HG03571 (cell line): ENCODE measurements around the gene FHDC1.

ENCODE experiments used
- ATAC-seq: cut with Tn5 transposase; IDR thresholded peaks from one replicate; pipeline ENCODE4 v1.9.1; 2021; ENCODE audit not compliant: unreplicated experiment

FHDC1 gene

GRCh38 chr4:153002110-153002509 lies 66.0 kb downstream of the FHDC1 start:
- ATAC-seq: no peak

GRCh38 chr4:153004081-153004850 lies 68.1 kb downstream of the FHDC1 start:
- ATAC-seq: no peak

- ATAC-seq: no peak
Measured at GRCh38 chr4:153005899-153006381, 69.8 kb downstream of the FHDC1 start.

DNA sequence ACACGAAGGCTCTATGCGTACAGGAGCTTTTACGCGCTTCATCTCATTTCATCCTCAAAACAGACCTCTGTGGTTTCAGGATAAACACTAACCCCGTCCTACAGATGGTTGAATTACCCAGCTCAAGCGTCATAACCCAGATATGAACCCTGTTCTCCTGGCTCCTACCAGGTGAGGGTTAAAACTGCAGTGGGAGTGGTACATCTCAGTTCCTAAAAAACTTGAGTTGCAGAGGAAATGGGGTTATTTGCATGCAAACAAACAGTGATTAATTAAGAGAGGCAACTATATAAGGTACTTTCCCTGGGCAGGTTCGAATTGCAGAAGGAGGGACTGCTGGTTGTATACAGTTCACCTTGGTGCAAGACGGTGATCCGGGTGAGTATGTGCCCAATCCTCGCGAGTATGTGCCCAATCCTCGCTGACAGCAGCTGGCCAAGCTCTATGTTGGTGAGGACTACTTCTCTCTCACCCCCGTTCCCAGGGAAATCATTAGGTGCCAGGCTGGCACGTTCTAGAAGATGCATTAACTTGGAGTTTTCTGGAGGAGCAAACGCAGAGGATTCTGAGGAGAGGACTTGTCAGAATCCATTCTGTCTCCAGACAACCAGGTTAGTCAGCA lies 72.6 kb downstream of the FHDC1 start:
- ATAC-seq: peak; percentile 73

DNA sequence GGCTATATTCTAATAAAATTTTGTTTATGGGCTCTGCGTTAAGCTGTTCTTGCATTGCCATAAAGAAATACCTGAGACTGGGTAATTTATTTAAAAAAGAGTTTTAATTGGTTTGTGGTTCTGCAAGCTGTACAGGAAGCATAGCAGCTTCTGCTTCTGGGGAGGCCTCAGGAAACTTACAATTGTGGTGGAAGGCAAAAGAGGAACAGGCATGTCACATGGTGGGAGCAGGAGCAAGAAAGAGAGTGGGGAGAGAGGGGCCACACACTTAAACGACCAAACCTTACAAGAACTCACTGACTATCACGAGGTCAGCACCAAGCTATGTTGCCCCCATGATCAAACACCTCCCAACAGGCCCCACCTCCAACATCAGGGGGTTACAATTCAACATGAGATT lies 74.0 kb downstream of the FHDC1 start:
- no peak for ATAC-seq

- ATAC-seq: no peak
Measured at GRCh38 chr4:153013202-153013977, 77.3 kb downstream of the FHDC1 start.

DNA sequence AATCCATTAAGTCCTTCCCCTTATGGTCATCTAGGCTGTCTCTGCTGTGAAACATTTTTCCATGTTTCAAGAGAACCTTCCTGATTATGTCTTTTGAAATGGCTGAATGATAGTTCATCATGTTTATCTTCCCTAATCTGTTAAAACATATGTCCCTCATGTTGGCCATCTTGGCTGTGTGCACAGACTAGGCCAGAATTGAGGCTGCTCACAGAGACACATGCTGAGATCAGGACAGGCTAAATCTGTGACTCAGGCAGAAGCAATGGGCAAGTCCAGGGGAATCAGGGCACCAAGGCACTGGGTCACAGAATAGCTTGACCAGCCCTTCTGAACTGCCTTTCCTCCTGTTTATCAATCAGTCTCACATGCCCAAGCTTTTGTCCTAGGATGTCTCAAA lies 78.3 kb downstream of the FHDC1 start:
- no peak for ATAC-seq

- no peak for ATAC-seq
Measured at GRCh38 chr4:153016592-153016991, 80.5 kb downstream of the FHDC1 start.

DNA sequence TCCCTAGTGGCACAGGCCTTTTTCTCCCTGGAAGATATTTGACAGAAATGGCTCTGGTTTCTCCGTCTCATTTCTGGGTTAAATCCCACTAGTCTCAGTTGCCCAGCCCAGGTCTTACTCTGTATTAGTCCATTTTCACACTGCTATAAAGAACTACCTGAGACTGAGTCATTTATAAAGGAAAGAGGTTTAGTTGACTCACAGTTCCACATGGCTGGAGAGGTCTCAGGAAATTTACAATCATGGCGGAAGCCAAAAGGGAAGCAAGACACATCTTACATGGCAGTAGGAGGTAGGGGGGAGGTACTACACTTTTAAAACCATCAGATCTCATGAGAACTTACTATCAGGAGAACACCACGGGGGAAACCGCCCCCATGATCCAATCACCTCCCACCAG lies 81.9 kb downstream of the FHDC1 start:
- ATAC-seq: no peak

DNA sequence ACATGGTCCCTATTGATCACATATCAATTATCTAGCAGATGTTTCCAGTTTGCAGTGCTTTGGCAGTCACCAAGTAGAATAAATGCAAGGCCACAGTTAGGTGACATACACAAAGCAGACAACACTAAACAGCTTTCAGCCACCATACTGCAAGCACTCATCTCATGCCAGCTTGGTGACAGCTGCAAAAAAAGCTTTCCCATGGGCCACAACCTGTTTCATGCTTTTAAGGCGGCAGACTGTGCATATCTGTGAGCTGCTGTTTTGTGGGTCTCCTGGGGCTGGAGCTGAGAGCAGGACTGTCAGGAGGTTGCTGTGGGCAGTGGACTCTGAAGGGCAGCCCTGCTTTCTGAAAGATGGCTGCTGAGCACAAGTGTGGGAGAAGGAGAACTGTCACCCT lies 82.6 kb downstream of the FHDC1 start:
- ATAC-seq: no peak

GRCh38 chr4:153019906-153020305 lies 83.8 kb downstream of the FHDC1 start:
- no peak for ATAC-seq

GRCh38 chr4:153020457-153020856 lies 84.3 kb downstream of the FHDC1 start:
- ATAC-seq: no peak

DNA sequence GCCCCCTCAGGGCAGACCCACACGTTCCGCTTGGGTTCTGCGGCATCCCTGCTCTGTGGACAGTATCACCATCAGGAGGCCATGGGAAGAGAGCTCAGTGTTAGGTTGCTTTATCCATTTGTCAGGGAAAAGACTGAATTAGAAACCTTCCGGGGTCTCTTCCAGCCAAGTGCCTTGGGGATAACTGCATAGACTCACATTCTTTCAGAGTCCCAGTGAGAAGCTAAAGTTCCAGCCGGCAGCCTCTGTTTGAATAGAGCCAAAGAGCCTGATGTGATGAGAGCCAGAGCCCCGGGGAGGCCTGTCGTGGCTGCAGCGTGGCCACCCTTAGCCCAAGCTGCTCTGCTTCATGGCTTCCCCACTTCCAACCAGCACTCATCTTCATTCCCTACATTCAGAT lies 85.2 kb downstream of the FHDC1 start:
- no peak for ATAC-seq

GRCh38 chr4:153022241-153022715 lies 86.2 kb downstream of the FHDC1 start:
- no peak for ATAC-seq

DNA sequence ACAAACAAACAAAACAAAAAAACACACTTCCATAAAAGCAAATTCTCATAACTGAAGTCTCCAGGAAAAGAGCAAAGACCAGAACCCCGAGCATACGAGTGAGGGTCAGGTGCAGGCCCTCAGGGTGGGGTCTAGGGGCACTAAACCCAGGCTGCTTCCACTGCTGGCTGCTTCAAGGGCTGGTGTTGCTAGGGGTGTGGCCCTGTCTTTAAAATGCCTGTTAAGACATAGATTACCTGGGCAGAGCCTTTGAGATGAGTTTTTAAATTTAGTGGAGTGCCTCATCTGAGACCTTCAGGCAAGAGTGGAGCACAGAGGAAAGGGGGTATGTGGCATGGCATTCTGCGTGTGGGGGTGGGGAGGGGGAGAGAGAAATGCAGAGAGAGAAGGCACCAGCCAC lies 87.0 kb downstream of the FHDC1 start:
- ATAC-seq: no peak

GRCh38 chr4:153023692-153024394 lies 87.7 kb downstream of the FHDC1 start:
- no peak for ATAC-seq

DNA sequence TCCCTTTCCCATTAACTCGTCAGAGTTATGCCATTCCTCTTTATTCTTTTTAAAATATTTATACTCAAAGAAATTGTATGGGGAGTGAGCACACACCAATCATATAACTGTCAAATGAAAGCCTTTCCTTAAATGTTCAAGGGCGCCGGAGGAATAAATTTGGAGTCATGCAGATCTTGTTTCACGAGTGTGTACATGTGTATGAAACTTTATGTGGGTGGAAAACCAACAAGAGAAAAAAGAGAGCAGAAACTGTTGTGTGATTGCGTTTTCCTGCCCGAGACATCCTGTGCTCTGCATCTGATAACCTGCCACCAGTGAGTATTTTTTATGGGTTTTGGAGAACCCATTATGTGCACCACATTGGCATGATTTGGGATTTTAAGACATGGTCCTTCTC lies 88.3 kb downstream of the FHDC1 start:
- no peak for ATAC-seq

DNA sequence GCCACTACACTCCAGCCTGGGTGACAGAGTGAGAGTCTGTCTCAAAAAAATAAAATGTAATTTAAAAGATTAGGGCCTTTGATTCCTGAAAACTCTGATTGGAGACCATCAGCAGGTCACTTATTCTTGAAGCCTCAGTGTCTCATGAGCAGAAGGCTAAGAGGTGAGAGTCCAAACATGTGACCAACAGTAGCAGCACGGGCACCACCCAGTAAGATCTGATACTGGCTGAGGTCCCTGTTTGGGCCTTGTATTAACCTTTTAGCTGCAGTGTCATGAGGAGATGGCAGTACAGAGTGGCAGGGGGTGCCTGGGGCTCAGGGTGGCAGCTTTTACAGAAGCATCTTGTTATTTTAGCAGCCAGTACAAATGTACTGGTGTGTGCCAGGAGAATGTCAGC lies 89.3 kb downstream of the FHDC1 start:
- ATAC-seq: no peak

GRCh38 chr4:153026591-153027346 lies 90.6 kb downstream of the FHDC1 start:
- ATAC-seq: no peak

DNA sequence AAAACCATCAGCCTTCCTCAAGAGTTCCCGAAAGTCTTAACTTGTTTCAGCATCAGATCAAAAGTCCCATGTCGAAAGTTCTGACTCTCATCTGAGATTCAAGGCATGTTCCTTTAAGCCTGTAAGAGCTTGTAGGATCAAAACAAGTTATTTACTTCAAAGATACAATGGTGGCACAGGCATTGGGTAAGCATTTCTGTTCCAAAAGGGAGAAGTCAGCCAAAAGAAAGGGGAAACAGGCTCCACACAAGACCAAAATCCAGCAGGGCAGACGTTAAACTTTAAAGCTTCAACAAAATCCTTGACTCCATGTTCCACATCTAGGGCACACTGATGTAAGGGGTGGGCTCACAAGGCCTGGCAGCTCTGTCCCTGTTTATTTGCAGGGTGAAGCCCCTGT lies 91.7 kb downstream of the FHDC1 start:
- ATAC-seq: no peak
